ENCODE measurements around the gene RCOR1. TPM values are rescaled to one million over a fixed set of nuclear protein-coding genes. Genes with fewer than 3 reads are reported as not detected.

The RCOR1 gene
- total RNA-seq, 1 experiment from 2014 or later, result 34.1 TPM

GRCh38 chr14:102630881-102631280, 38.4 kb downstream of the RCOR1 start:
- H3K79me2 ChIP-seq (ENCODE audit: insufficient read depth, low read length), result peaks cover 11% of the 10 kb centered on the region; the same call in 1 of the 2 replicates
- H3K4me1 Mint-ChIP-seq, result peaks cover 27 to 31% of the 10 kb centered on the region in 2 experiments
- TF ChIP-seq CTCF (conservative IDR thresholded peaks at IDR 0.05), result no peak
- peaks cover 0 to 3% (median 0%) of the 10 kb centered on the region in 3 experiments; a peak in 1 of 7 replicates for H3K36me3 Mint-ChIP-seq (ENCODE audit: insufficient read depth in 1 of 3, low read depth in 3 of 3)
- H3K23ac ChIP-seq (ENCODE audit: insufficient read length, low read depth, low read length), result no peak overlapping the region
- H3K18ac ChIP-seq (ENCODE audit: insufficient read length, low read depth, low read length), result no peak overlapping the region
- no peaks in the 10 kb centered on the region for H3K9me3 ChIP-seq (ENCODE audit: control insufficient read depth, low read depth, low read length)
- H3T11ph ChIP-seq (ENCODE audit: low read length), result no peak overlapping the region
- H3K27me3 Mint-ChIP-seq (ENCODE audit: low read depth), result no peaks in the 10 kb centered on the region
- H3K56ac ChIP-seq (ENCODE audit: insufficient read length, low read depth, low read length), result no peak overlapping the region
- H3K27me3 ChIP-seq (ENCODE audit: insufficient read depth, low read length), result no peaks in the 10 kb centered on the region
- H2AK5ac ChIP-seq (ENCODE audit: insufficient read length, low read length), result no peak overlapping the region
- no peaks in the 10 kb centered on the region for H3K23me2 ChIP-seq (ENCODE audit: insufficient read length, low read depth, low read length, poor library complexity, severe bottlenecking)
- no peak overlapping the region for H3K9ac ChIP-seq (ENCODE audit: extremely low read depth, insufficient read length, low read length)
- no peak overlapping the region for H2BK120ac ChIP-seq (ENCODE audit: low read depth, low read length, poor library complexity, severe bottlenecking)
- H3K27ac Mint-ChIP-seq, result peak overlapping the region; percentile 23 to 97 (median 62); a peak in 1 of 7 replicates
- no peak for DNase-seq
- no peak overlapping the region for H2BK12ac ChIP-seq (ENCODE audit: insufficient read length, low read depth, low read length)
- H3K4me2 ChIP-seq (ENCODE audit: insufficient read depth, insufficient read length, low read length), result peak overlapping the region; percentile 17
- H3K4me1 ChIP-seq (ENCODE audit: insufficient read depth, low read length), result peaks cover 2% of the 10 kb centered on the region
- no peak overlapping the region for H3K4ac ChIP-seq (ENCODE audit: low read depth, low read length)
- H3K9me3 Mint-ChIP-seq, result no peaks in the 10 kb centered on the region
- H3K27ac ChIP-seq (ENCODE audit: insufficient read length, low read depth, low read length), result no peak overlapping the region
- peaks cover 19% of the 10 kb centered on the region for H3K79me1 ChIP-seq (ENCODE audit: insufficient read depth, low read depth, low read length, poor library complexity, severe bottlenecking)
- no peak overlapping the region for H3K4me3 Mint-ChIP-seq
- no peak overlapping the region for H2AFZ ChIP-seq (ENCODE audit: low read length)
- H4K8ac ChIP-seq (replicated peaks; ENCODE audit: insufficient read length, low read depth, low read length), result no peak overlapping the region
- no peak overlapping the region for H3K14ac ChIP-seq (ENCODE audit: insufficient read depth, low read length)
- no peak overlapping the region for H4K91ac ChIP-seq (ENCODE audit: insufficient read length, low read depth, low read length)
- no peak overlapping the region for H4K5ac ChIP-seq (ENCODE audit: insufficient read length, low read depth, low read length)
- H2BK20ac ChIP-seq (ENCODE audit: low read depth, low read length, poor library complexity, severe bottlenecking), result no peak overlapping the region
- H2BK15ac ChIP-seq (ENCODE audit: low read depth, low read length), result no peak overlapping the region
- no CpG with 5 or more reads among the region's 8 CpGs for WGBS (ENCODE audit: extremely low coverage, insufficient read length, low lambda C conversion rate)
- no peak overlapping the region for H2BK5ac ChIP-seq (ENCODE audit: insufficient read length, low read length)
- no peaks in the 10 kb centered on the region for H4K20me1 ChIP-seq (ENCODE audit: control insufficient read depth, insufficient read depth, insufficient read length)
